Neural progenitor cell (in vitro differentiated cells): ENCODE measurements around the gene RTN4. TPM values are rescaled to one million over a fixed set of nuclear protein-coding genes. Genes with fewer than 3 reads are reported as not detected.

Experiments
- DNase-seq: peaks from one replicate; pipeline ENCODE4 v3.0.0-alpha.2; 2016; ENCODE audit warnings: low spot score
- H2AFZ ChIP-seq: fragments of 200-600 bp; sonication (generic); replicated peaks from 2 replicates; pipeline ENCODE4 v1.6.1; 2016; ENCODE audit warnings: antibody characterized with exemption
- H3F3A ChIP-seq: fragments of 200-600 bp; sonication (generic); 2 replicates; pipeline ENCODE4 v1.6.1; 2016; ENCODE audit warnings: antibody characterized with exemption, low read depth
- H3K27ac ChIP-seq: fragments of 200-600 bp; sonication (generic); 2 replicates; pipeline ENCODE4 v1.5.1; 2016; ENCODE audit warnings: mild to moderate bottlenecking
- H3K27me3 ChIP-seq: fragments of 200-600 bp; sonication (generic); 2 replicates; pipeline ENCODE4 v1.6.1; 2016; ENCODE audit warnings: mild to moderate bottlenecking, moderate library complexity
- H3K36me3 ChIP-seq: fragments of 200-600 bp; sonication (generic); 2 replicates; pipeline ENCODE4 v1.5.1; 2016
- H3K4me1 ChIP-seq: fragments of 200-600 bp; sonication (generic); 2 replicates; pipeline ENCODE4 v1.6.1; 2016; ENCODE audit warnings: mixed run types
- H3K4me2 ChIP-seq: fragments of 200-600 bp; sonication (generic); 2 replicates; pipeline ENCODE4 v1.6.1; 2016
- H3K4me3 ChIP-seq: fragments of 200-600 bp; sonication (generic); 2 replicates; pipeline ENCODE4 v1.5.1; 2016
- H3K79me2 ChIP-seq: fragments of 200-600 bp; sonication (generic); 2 replicates; pipeline ENCODE4 v1.6.1; 2016; ENCODE audit warnings: low read depth
- H3K9ac ChIP-seq: fragments of 200-600 bp; sonication (generic); 2 replicates; pipeline ENCODE4 v1.6.1; 2016
- H3K9me3 ChIP-seq: fragments of 200-600 bp; sonication (generic); 2 replicates; pipeline ENCODE4 v1.5.1; 2016; ENCODE audit warnings: low read depth
- H4K20me1 ChIP-seq: fragments of 200-600 bp; sonication (generic); 2 replicates; pipeline ENCODE4 v1.6.1; 2016; ENCODE audit warnings: low read depth
- H3K27ac Mint-ChIP-seq: 3 replicates; pipeline ENCODE4 v1.8.0; 2021; ENCODE audit warnings: mixed read lengths
- H3K27me3 Mint-ChIP-seq: 2 replicates; pipeline ENCODE4 v1.8.0; 2022; ENCODE audit warnings: low read depth, mild to moderate bottlenecking, inconsistent platforms, moderate library complexity, mixed read lengths; ENCODE audit not compliant: insufficient read depth
- H3K36me3 Mint-ChIP-seq: 3 replicates; pipeline ENCODE4 v1.8.0; 2021; ENCODE audit warnings: mixed read lengths
- H3K4me1 Mint-ChIP-seq: 3 replicates; pipeline ENCODE4 v1.8.0; 2021; ENCODE audit warnings: mixed read lengths
- H3K4me3 Mint-ChIP-seq: 3 replicates; pipeline ENCODE4 v1.8.0; 2021; ENCODE audit warnings: mild to moderate bottlenecking, moderate library complexity, mixed read lengths
- H3K9me3 Mint-ChIP-seq: 3 replicates; pipeline ENCODE4 v1.8.0; 2020; ENCODE audit warnings: mixed read lengths
- CTCF ChIP-seq: fragments of 200-600 bp; sonication (generic); IDR thresholded peaks from 2 replicates; pipeline ENCODE4 v1.5.1; 2017; ENCODE audit warnings: antibody characterized with exemption, mild to moderate bottlenecking
- EZH2 ChIP-seq: fragments of 200-600 bp; sonication (generic); IDR thresholded peaks from 2 replicates; pipeline ENCODE4 v1.6.1; 2017; ENCODE audit warnings: antibody characterized with exemption, mild to moderate bottlenecking, moderate library complexity
- EZH2phosphoT487 ChIP-seq: fragments of 200-600 bp; sonication (generic); IDR thresholded peaks from 2 replicates; pipeline ENCODE4 v1.6.1; 2017; ENCODE audit warnings: antibody characterized with exemption
- total RNA-seq: library from RNA; depleted of rRNA; stranded (reverse); fragments of >200 nt; gene quantifications from 2 replicates; pipeline ENCODE4 v1.2.3, GENCODE V29; 2015; ENCODE audit warnings: low replicate concordance

Gene RTN4
- total RNA-seq, 1 donor from 2014 or later = 157 TPM

DNA sequence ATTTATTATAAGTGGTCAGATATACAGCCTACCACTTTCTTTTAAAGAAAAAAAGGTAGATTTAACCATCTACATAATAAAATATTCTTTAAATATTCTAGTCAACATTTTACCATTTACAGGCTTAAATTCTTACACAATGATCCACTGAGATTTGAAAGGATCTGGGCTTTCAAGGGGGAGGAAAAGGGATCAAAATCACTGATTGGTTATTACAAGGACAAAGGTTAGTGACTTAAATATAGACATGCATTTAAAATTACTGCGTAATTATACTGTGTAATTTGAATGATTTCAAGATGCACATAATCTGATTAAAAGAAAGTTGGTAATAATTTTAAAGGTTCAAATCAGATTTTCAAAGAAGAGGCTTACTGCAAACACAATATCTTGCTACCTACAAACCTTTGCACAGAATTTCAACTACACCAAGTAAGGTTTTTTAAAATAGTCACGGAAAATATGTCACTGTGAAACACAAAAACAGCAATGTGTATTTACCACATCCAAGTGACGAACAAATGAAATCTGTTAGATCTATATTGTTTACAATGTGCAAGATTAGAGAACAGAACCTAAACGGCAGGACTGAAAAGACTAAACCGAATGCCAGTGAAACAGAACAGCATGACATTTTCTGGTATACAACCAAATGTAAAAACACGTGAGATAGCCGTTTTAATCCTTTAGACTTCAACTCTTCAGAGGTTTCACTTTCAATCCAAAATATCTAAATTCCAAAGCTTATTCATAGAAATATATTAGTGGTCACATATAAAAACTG lies 40.8 kb downstream of the RTN4 start:
- TF ChIP-seq EZH2phosphoT487 (no peak), CTCF (no peak), EZH2 (no peak)
- Histone ChIP-seq H3K27me3 (no peaks in the 10 kb centered on the region), H3F3A (no peaks in the 10 kb centered on the region), H3K9ac (no peak overlapping the region), H2AFZ (no peak overlapping the region), H3K4me2 (peak overlapping the region; percentile 52), H3K79me2 (peaks cover 100% of the 10 kb centered on the region), H3K36me3 (no peaks in the 10 kb centered on the region), H3K9me3 (no peaks in the 10 kb centered on the region), H4K20me1 (peaks cover 55% of the 10 kb centered on the region), H3K4me1 (peaks cover 44% of the 10 kb centered on the region), H3K27ac (peak overlapping the region; percentile 39), H3K4me3 (no peak overlapping the region)
- peak; percentile 23 for DNase-seq
- H3K36me3 Mint-ChIP-seq = peaks cover 2% of the 10 kb centered on the region
- H3K4me3 Mint-ChIP-seq = no peak overlapping the region
- H3K9me3 Mint-ChIP-seq = no peaks in the 10 kb centered on the region
- H3K27ac Mint-ChIP-seq = no peak overlapping the region
- H3K4me1 Mint-ChIP-seq = peaks cover 15% of the 10 kb centered on the region
- no peaks in the 10 kb centered on the region for H3K27me3 Mint-ChIP-seq

GRCh38 chr2:55006306-55006705 lies 43.9 kb downstream of the RTN4 start:
- H3F3A ChIP-seq = no peaks in the 10 kb centered on the region
- peaks cover 32% of the 10 kb centered on the region for H3K4me1 ChIP-seq
- peaks cover 48% of the 10 kb centered on the region for H4K20me1 ChIP-seq
- no peak for DNase-seq
- no peaks in the 10 kb centered on the region for H3K9me3 ChIP-seq
- Mint-ChIP-seq H3K9me3 (no peaks in the 10 kb centered on the region), H3K36me3 (peaks cover 2% of the 10 kb centered on the region), H3K27ac (no peak overlapping the region), H3K4me1 (peaks cover 12% of the 10 kb centered on the region), H3K27me3 (no peaks in the 10 kb centered on the region), H3K4me3 (no peak overlapping the region)
- H3K4me3 ChIP-seq = no peak overlapping the region
- H2AFZ ChIP-seq = no peak overlapping the region
- H3K27ac ChIP-seq = no peak overlapping the region
- H3K4me2 ChIP-seq = no peak overlapping the region
- no peak overlapping the region for H3K9ac ChIP-seq
- no peak for TF ChIP-seq EZH2
- no peak for TF ChIP-seq EZH2phosphoT487
- no peak for TF ChIP-seq CTCF
- H3K36me3 ChIP-seq = no peaks in the 10 kb centered on the region
- H3K79me2 ChIP-seq = peaks cover 100% of the 10 kb centered on the region
- H3K27me3 ChIP-seq = no peaks in the 10 kb centered on the region

GRCh38 chr2:55003706-55004639 lies 46.3 kb downstream of the RTN4 start:
- no peaks in the 10 kb centered on the region for H3K9me3 Mint-ChIP-seq
- H3K4me1 ChIP-seq = peaks cover 13% of the 10 kb centered on the region
- DNase-seq = no peak
- H4K20me1 ChIP-seq = peaks cover 48% of the 10 kb centered on the region
- H3K4me3 ChIP-seq = no peak overlapping the region
- no peaks in the 10 kb centered on the region for H3K27me3 Mint-ChIP-seq
- TF ChIP-seq EZH2phosphoT487 (no peak), CTCF (no peak), EZH2 (no peak)
- no peaks in the 10 kb centered on the region for H3F3A ChIP-seq
- H3K9me3 ChIP-seq = no peaks in the 10 kb centered on the region
- H3K4me2 ChIP-seq = no peak overlapping the region
- H3K27ac Mint-ChIP-seq = no peak overlapping the region
- H2AFZ ChIP-seq = no peak overlapping the region
- H3K9ac ChIP-seq = no peak overlapping the region
- H3K36me3 Mint-ChIP-seq = no peaks in the 10 kb centered on the region
- no peak overlapping the region for H3K4me3 Mint-ChIP-seq
- H3K27ac ChIP-seq = peak overlapping the region; percentile 3
- peaks cover 12% of the 10 kb centered on the region for H3K4me1 Mint-ChIP-seq
- H3K27me3 ChIP-seq = no peaks in the 10 kb centered on the region
- peaks cover 100% of the 10 kb centered on the region for H3K79me2 ChIP-seq
- no peaks in the 10 kb centered on the region for H3K36me3 ChIP-seq
